GM12892 (cell line): Measurements from ENCODE around the gene SLC35F6.

Experiments
- POLR2A ChIP-seq: IDR thresholded peaks from 2 replicates; pipeline ENCODE4 v1.6.1; 2011; ENCODE audit warnings: low read depth, low read length, control low read depth
- POLR2AphosphoS5 ChIP-seq: IDR thresholded peaks from 2 replicates; pipeline ENCODE4 v1.6.1; 2011; ENCODE audit warnings: low read depth, low read length, control low read depth

DNA sequence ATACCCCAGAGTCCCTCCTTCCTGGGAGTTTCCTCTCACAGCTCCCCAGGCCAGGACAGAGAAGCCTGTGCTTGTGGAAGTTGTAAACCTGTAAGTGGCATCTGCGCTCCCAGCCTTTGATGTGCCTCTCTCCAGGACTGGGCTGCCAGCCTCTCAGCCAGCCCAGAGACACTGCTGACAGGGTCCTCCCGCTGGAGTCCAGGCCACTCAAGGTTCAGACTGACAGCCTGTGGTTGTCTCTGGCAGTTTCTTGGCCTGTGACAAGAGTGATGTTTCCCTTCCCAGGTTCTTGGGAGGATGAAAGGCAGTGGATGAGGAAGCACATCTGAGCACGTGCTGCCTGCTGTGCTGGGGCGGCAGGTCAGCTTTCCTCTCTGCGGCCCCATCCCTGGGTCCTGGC is 3.0 kb downstream of the SLC35F6 start:
- no peak for TF ChIP-seq POLR2A
- TF ChIP-seq POLR2AphosphoS5: no peak
